ENCODE data around the gene LRRC36. TPM values are rescaled to one million over a fixed set of nuclear protein-coding genes. Genes with fewer than 3 reads are reported as not detected.

Gene LRRC36
- total and polyA plus RNA-seq, 10 of the 15 experiments (the other 5 are each of a cell fraction or from before 2014, with no cell fraction given), result 0.45 to 2.0 (median 0.75) TPM; not detected in 1

GRCh38 chr16:67392301-67393059 lies 65.9 kb downstream of the LRRC36 start:
- WGBS (ENCODE audit: insufficient coverage, insufficient replicate concordance, low lambda C conversion rate, missing lambda C conversion rate), result 64% methylated on average over 18 of the region's 18 CpGs
- FAIRE-seq (no peak), DNase-seq (ENCODE audit: low read depth, low spot score) (no peak), ATAC-seq (no peak)
- no peaks in the 10 kb centered on the region for H4K20me1 ChIP-seq (ENCODE audit: control insufficient read depth, insufficient read depth)
- POLR2A ChIA-PET, result no interaction called here
- in situ Hi-C loops (cut with MboI), result no loop called here
- H3K4me2 ChIP-seq (ENCODE audit: control insufficient read depth, insufficient read depth), result no peak overlapping the region
- H3K27me3 ChIP-seq (replicated peaks in 1 of 2; ENCODE audit: control insufficient read depth in 2 of 2, insufficient read depth in 2 of 2, low read length in 1 of 2), result peaks cover 6 to 17% of the 10 kb centered on the region in 2 experiments
- CTCF ChIA-PET, result interaction anchor here (0.6 to 1.3 kb wide), 2 partner anchors 111 to 171 kb away, joined by 3 read pairs; no protein-coding TSS in a partner anchor
- no peaks in the 10 kb centered on the region for H3K9me3 ChIP-seq (replicated peaks; ENCODE audit: control insufficient read depth, insufficient read depth, low read length)
- H3K36me3 ChIP-seq (ENCODE audit: control insufficient read depth in 2 of 2, insufficient read depth in 2 of 2, low read length in 1 of 2), result no peaks in the 10 kb centered on the region
- no peak overlapping the region for H2AFZ ChIP-seq (ENCODE audit: control insufficient read depth, low read depth, low read length)
- H3K4me3 ChIP-seq, result no peak overlapping the region
- H3K27ac ChIP-seq (ENCODE audit: control insufficient read depth, insufficient read depth), result no peak overlapping the region
- BruUV-seq (replicated peaks), result no TSS peak
- SMC1A ChIA-PET (ENCODE audit: uncharacterized antibody, unreplicated experiment), result interaction anchor here (0.9 kb wide), 1 partner anchor 132 kb away, joined by 3 read pairs; no protein-coding TSS in a partner anchor
- no peaks in the 10 kb centered on the region for H3K79me2 ChIP-seq (ENCODE audit: control insufficient read depth, insufficient read depth, low read length)
- H3K4me1 ChIP-seq (ENCODE audit: control insufficient read depth, insufficient read depth, low read length), result no peaks in the 10 kb centered on the region
- intact Hi-C loops (cut with micrococcal nuclease; ENCODE audit: unreplicated experiment), result no loop called here
- RAD21 ChIA-PET (ENCODE audit: unreplicated experiment), result no interaction called here
- TF ChIP-seq MEF2B (IDR thresholded peaks at IDR 0.05; ENCODE audit: partially characterized antibody, poor library complexity, severe bottlenecking) (no peak), HCFC1 (IDR thresholded peaks at IDR 0.05; ENCODE audit: low read length) (no peak), CEBPB (IDR thresholded peaks at IDR 0.05; ENCODE audit: borderline replicate concordance in 1 of 2, low read depth in 2 of 2, low read length in 2 of 2) (no peak), IRF4 (IDR thresholded peaks at IDR 0.05; ENCODE audit: low read depth, low read length) (no peak), NKRF (conservative IDR thresholded peaks at IDR 0.05) (no peak), BHLHE40 (IDR thresholded peaks at IDR 0.05; ENCODE audit: borderline replicate concordance in 1 of 2, low read depth in 2 of 2, low read length in 1 of 2) (no peak), HDGF (IDR thresholded peaks at IDR 0.05) (no peak), BMI1 (IDR thresholded peaks at IDR 0.05; ENCODE audit: borderline replicate concordance) (no peak), POU2F2 (IDR thresholded peaks at IDR 0.05; ENCODE audit: borderline replicate concordance, low read depth, low read length) (no peak), NFIC (IDR thresholded peaks at IDR 0.05; ENCODE audit: low read depth, low read length) (no peak), MTA2 (IDR thresholded peaks at IDR 0.05; ENCODE audit: low read depth) (no peak), NFYA (IDR thresholded peaks at IDR 0.05; ENCODE audit: borderline replicate concordance, low read depth, low read length) (no peak), POLR2AphosphoS5 (IDR thresholded peaks at IDR 0.05; ENCODE audit: low read length) (no peak), WRNIP1 (IDR thresholded peaks at IDR 0.05; ENCODE audit: borderline replicate concordance, low read depth, low read length) (no peak), ATF3 (IDR thresholded peaks at IDR 0.05; ENCODE audit: borderline replicate concordance, extremely low read depth, low read depth, low read length) (no peak), JUND (IDR thresholded peaks at IDR 0.05; ENCODE audit: low read depth, low read length) (no peak), HDAC2 (IDR thresholded peaks at IDR 0.05) (no peak), SREBF1 (IDR thresholded peaks at IDR 0.05; ENCODE audit: low read length) (no peak)
- H3K9ac ChIP-seq (ENCODE audit: control insufficient read depth, insufficient read depth, low read length), result no peak overlapping the region
